Measurements from ENCODE around the gene NACC2. TPM values are rescaled to one million over a fixed set of nuclear protein-coding genes. Genes with fewer than 3 reads are reported as not detected.

Gene NACC2
- total RNA-seq, 1 donor from 2014 or later: 4.5 TPM

- H3K36me3 Mint-ChIP-seq: no peaks in the 10 kb centered on the region
- Histone ChIP-seq H3K9ac (no peak overlapping the region), H3F3A (ENCODE audit: low read depth) (peaks cover 9% of the 10 kb centered on the region), H4K20me1 (ENCODE audit: low read depth) (no peaks in the 10 kb centered on the region), H2AFZ (replicated peaks) (no peak overlapping the region), H3K27ac (no peak overlapping the region), H3K4me3 (no peak overlapping the region), H3K4me1 (no peaks in the 10 kb centered on the region), H3K79me2 (ENCODE audit: low read depth) (no peaks in the 10 kb centered on the region), H3K36me3 (no peaks in the 10 kb centered on the region), H3K27me3 (peaks cover 13% of the 10 kb centered on the region), H3K9me3 (ENCODE audit: low read depth) (no peaks in the 10 kb centered on the region), H3K4me2 (no peak overlapping the region)
- no peak overlapping the region for H3K4me3 Mint-ChIP-seq
- no peak overlapping the region for H3K27ac Mint-ChIP-seq
- peaks cover 7% of the 10 kb centered on the region for H3K9me3 Mint-ChIP-seq
- no peaks in the 10 kb centered on the region for H3K4me1 Mint-ChIP-seq
- no peak for DNase-seq (ENCODE audit: low spot score)
- H3K27me3 Mint-ChIP-seq (ENCODE audit: insufficient read depth, low read depth): peaks cover 14% of the 10 kb centered on the region
- TF ChIP-seq CTCF (IDR thresholded peaks at IDR 0.05): no peak
- no peak for TF ChIP-seq EZH2 (IDR thresholded peaks at IDR 0.05)
- TF ChIP-seq EZH2phosphoT487 (IDR thresholded peaks at IDR 0.05): no peak
Observed at GRCh38 chr9:136127313-136127712, 32.2 kb upstream of the NACC2 start.

GRCh38 chr9:136124976-136125692 lies 30.0 kb upstream of the NACC2 start:
- Histone ChIP-seq H3K27ac (no peak overlapping the region), H2AFZ (replicated peaks) (no peak overlapping the region), H3K4me3 (no peak overlapping the region), H3F3A (ENCODE audit: low read depth) (peaks cover under 1% of the 10 kb centered on the region), H3K9ac (no peak overlapping the region), H3K36me3 (no peaks in the 10 kb centered on the region), H3K27me3 (peaks cover 7% of the 10 kb centered on the region), H3K79me2 (ENCODE audit: low read depth) (no peaks in the 10 kb centered on the region), H3K9me3 (ENCODE audit: low read depth) (no peaks in the 10 kb centered on the region), H3K4me1 (no peaks in the 10 kb centered on the region), H4K20me1 (ENCODE audit: low read depth) (no peaks in the 10 kb centered on the region), H3K4me2 (no peak overlapping the region)
- Mint-ChIP-seq H3K27me3 (ENCODE audit: insufficient read depth, low read depth) (peaks cover 13% of the 10 kb centered on the region), H3K4me1 (peaks cover 3% of the 10 kb centered on the region), H3K27ac (no peak overlapping the region), H3K36me3 (no peaks in the 10 kb centered on the region), H3K4me3 (peak overlapping the region; percentile 54), H3K9me3 (peaks cover 7% of the 10 kb centered on the region)
- TF ChIP-seq CTCF (IDR thresholded peaks at IDR 0.05) (no peak), EZH2 (IDR thresholded peaks at IDR 0.05) (no peak), EZH2phosphoT487 (IDR thresholded peaks at IDR 0.05) (no peak)
- no peak for DNase-seq (ENCODE audit: low spot score)

GRCh38 chr9:136122425-136123383 lies 27.6 kb upstream of the NACC2 start:
- Mint-ChIP-seq H3K9me3 (peaks cover 7% of the 10 kb centered on the region), H3K27me3 (ENCODE audit: insufficient read depth, low read depth) (peaks cover 13% of the 10 kb centered on the region), H3K4me3 (peak overlapping the region; percentile 8), H3K36me3 (no peaks in the 10 kb centered on the region), H3K27ac (no peak overlapping the region), H3K4me1 (peaks cover 3% of the 10 kb centered on the region)
- H3K4me3 ChIP-seq: no peak overlapping the region
- H3K4me1 ChIP-seq: peaks cover under 1% of the 10 kb centered on the region
- peak; percentile 89 for DNase-seq (ENCODE audit: low spot score)
- H2AFZ ChIP-seq (replicated peaks): no peak overlapping the region
- TF ChIP-seq EZH2phosphoT487 (IDR thresholded peaks at IDR 0.05): no peak
- TF ChIP-seq CTCF (IDR thresholded peaks at IDR 0.05): peak; percentile 91
- H3K27me3 ChIP-seq: peaks cover 7% of the 10 kb centered on the region
- no peaks in the 10 kb centered on the region for H4K20me1 ChIP-seq (ENCODE audit: low read depth)
- H3K79me2 ChIP-seq (ENCODE audit: low read depth): peaks cover 4% of the 10 kb centered on the region
- no peak overlapping the region for H3K27ac ChIP-seq
- no peak overlapping the region for H3K4me2 ChIP-seq
- no peaks in the 10 kb centered on the region for H3K36me3 ChIP-seq
- H3F3A ChIP-seq (ENCODE audit: low read depth): peaks cover 10% of the 10 kb centered on the region
- H3K9ac ChIP-seq: no peak overlapping the region
- H3K9me3 ChIP-seq (ENCODE audit: low read depth): no peaks in the 10 kb centered on the region

All from neural progenitor cell (in vitro differentiated cells).